ENCODE data around the gene TOP2A.

The TOP2A gene

GRCh38 chr17:40442392-40443195 lies 24.9 kb upstream of the TOP2A start:
- no peak for TF ChIP-seq CTCF (IDR thresholded peaks at IDR 0.05; ENCODE audit: borderline replicate concordance, control extremely low read depth, extremely low read depth, insufficient read depth, missing control alignments)
- in situ Hi-C loops (cut with MboI; ENCODE audit: low sequenced_read_pairs, unreplicated experiment), result loop anchor here (10.0 kb wide), 2 partner anchors 92 to 172 kb away; no protein-coding TSS in a partner anchor
- no peak for DNase-seq (ENCODE audit: low spot score)

- no peak for DNase-seq (ENCODE audit: low spot score)
- in situ Hi-C loops (cut with MboI; ENCODE audit: low sequenced_read_pairs, unreplicated experiment), result loop anchor here (10.0 kb wide), 2 partner anchors 95 to 175 kb away; no protein-coding TSS in a partner anchor
- TF ChIP-seq CTCF (IDR thresholded peaks at IDR 0.05; ENCODE audit: borderline replicate concordance, control extremely low read depth, extremely low read depth, insufficient read depth, missing control alignments), result no peak
Measured at GRCh38 chr17:40440166-40440565, 22.5 kb upstream of the TOP2A start.

GRCh38 chr17:40437095-40437732 lies 19.5 kb upstream of the TOP2A start:
- in situ Hi-C loops (cut with MboI; ENCODE audit: low sequenced_read_pairs, unreplicated experiment), result no loop called here
- no peak for TF ChIP-seq CTCF (IDR thresholded peaks at IDR 0.05; ENCODE audit: borderline replicate concordance, control extremely low read depth, extremely low read depth, insufficient read depth, missing control alignments)
- no peak for DNase-seq (ENCODE audit: low spot score)

- in situ Hi-C loops (cut with MboI; ENCODE audit: low sequenced_read_pairs, unreplicated experiment), result no loop called here
- no peak for DNase-seq (ENCODE audit: low spot score)
- TF ChIP-seq CTCF (IDR thresholded peaks at IDR 0.05; ENCODE audit: borderline replicate concordance, control extremely low read depth, extremely low read depth, insufficient read depth, missing control alignments), result no peak
Measured at GRCh38 chr17:40436636-40437035, 18.9 kb upstream of the TOP2A start.

- no peak for DNase-seq (ENCODE audit: low spot score)
- in situ Hi-C loops (cut with MboI; ENCODE audit: low sequenced_read_pairs, unreplicated experiment), result no loop called here
- TF ChIP-seq CTCF (IDR thresholded peaks at IDR 0.05; ENCODE audit: borderline replicate concordance, control extremely low read depth, extremely low read depth, insufficient read depth, missing control alignments), result peak; percentile 24
Measured at GRCh38 chr17:40433551-40434415, 16.1 kb upstream of the TOP2A start.

- in situ Hi-C loops (cut with MboI; ENCODE audit: low sequenced_read_pairs, unreplicated experiment), result no loop called here
- DNase-seq (ENCODE audit: low spot score), result no peak
- TF ChIP-seq CTCF (IDR thresholded peaks at IDR 0.05; ENCODE audit: borderline replicate concordance, control extremely low read depth, extremely low read depth, insufficient read depth, missing control alignments), result no peak
Measured at GRCh38 chr17:40432864-40433528, 15.3 kb upstream of the TOP2A start.

Measured in GM13976 (cell line).